CD4-positive, alpha-beta memory T cell (primary cell): ENCODE data around the gene SPATA12. TPM values are rescaled to one million over a fixed set of nuclear protein-coding genes. Genes with fewer than 3 reads are reported as not detected.
A peak's percentile ranks its signal among the peaks of the same experiment; 100 is the strongest.

Experiments used
- CTCF ChIA-PET: fragments of 350-600 bp; sonication (Branson Sonifier 250); formaldehyde crosslinking; loops from one replicate; lab custom pipeline; 2021; ENCODE audit warnings: inconsistent platforms; ENCODE audit not compliant: partially characterized antibody; lab: Charles Lee
- POLR2A ChIA-PET: fragments of 350-600 bp; sonication (Branson Sonifier 250); formaldehyde crosslinking; loops from one replicate; lab custom pipeline; 2021; ENCODE audit not compliant: partially characterized antibody; lab: Charles Lee
- DNase-seq, 5 donors: peaks; one replicate each; pipeline versions ENCODE4 v3.0.0 to v3.0.0-alpha.2; 2020 to 2022; ENCODE audit warnings: mixed read lengths in 1 of 5
- H3K27ac ChIP-seq: one replicate; pipeline ENCODE4 v1.7.0; 2013; ENCODE audit warnings: low read depth, low read length
- H3K27me3 ChIP-seq: 2 replicates; pipeline ENCODE4 v1.7.0; 2013; ENCODE audit warnings: mild to moderate bottlenecking, low read length, moderate library complexity; ENCODE audit not compliant: insufficient read depth
- H3K36me3 ChIP-seq: 2 replicates; pipeline ENCODE4 v1.7.0; 2013; ENCODE audit warnings: mild to moderate bottlenecking, low read length, moderate library complexity; ENCODE audit not compliant: insufficient read depth
- H3K4me1 ChIP-seq: 2 replicates; pipeline ENCODE4 v1.7.0; 2013; ENCODE audit warnings: mild to moderate bottlenecking, low read length, moderate library complexity; ENCODE audit not compliant: insufficient read depth
- H3K4me3 ChIP-seq, 2 donors: one replicate each; pipeline ENCODE4 v1.7.0; 2013; ENCODE audit warnings: low read length in 2 of 2, mild to moderate bottlenecking in 1 of 2
- H3K9me3 ChIP-seq, 2 donors: one replicate each; pipeline ENCODE4 v1.7.0; 2013; ENCODE audit warnings: low read length in 2 of 2, control low read depth in 1 of 2; ENCODE audit not compliant: control insufficient read depth in 1 of 2
- H3K27ac Mint-ChIP-seq, 7 donors: one replicate each; pipeline ENCODE4 v1.8.0; 2020 to 2021; ENCODE audit warnings: mixed read lengths in 7 of 7, mild to moderate bottlenecking in 6 of 7, inconsistent platforms in 3 of 7, moderate library complexity in 3 of 7
- H3K27me3 Mint-ChIP-seq, 2 donors: one replicate each; pipeline ENCODE4 v1.8.0; 2020 to 2021; ENCODE audit warnings: mixed read lengths in 2 of 2
- H3K36me3 Mint-ChIP-seq, 2 donors: one replicate each; pipeline ENCODE4 v1.8.0; 2020 to 2021; ENCODE audit warnings: mixed read lengths in 2 of 2, inconsistent platforms in 1 of 2, mild to moderate bottlenecking in 1 of 2
- H3K4me1 Mint-ChIP-seq, 4 donors: one replicate each; pipeline ENCODE4 v1.8.0; 2020 to 2021; ENCODE audit warnings: mixed read lengths in 4 of 4, mild to moderate bottlenecking in 1 of 4
- H3K4me3 Mint-ChIP-seq, 8 donors: one replicate each; pipeline ENCODE4 v1.8.0; 2020 to 2021; ENCODE audit warnings: mixed read lengths in 8 of 8, mild to moderate bottlenecking in 7 of 8, moderate library complexity in 6 of 8, inconsistent platforms in 3 of 8
- H3K9me3 Mint-ChIP-seq, 8 donors: one replicate each; pipeline ENCODE4 v1.8.0; 2020 to 2021; ENCODE audit warnings: mixed read lengths in 8 of 8, mild to moderate bottlenecking in 5 of 8, inconsistent platforms in 3 of 8, moderate library complexity in 1 of 8
- intact Hi-C: fragments of 100-400 bp; cut with micrococcal nuclease; formaldehyde crosslinking; loops from one replicate; pipeline ENCODE4 v1.15.1; 2023
- polyA plus RNA-seq, 2 donors: library from polyadenylated mRNA; unstranded; fragments of 300-500 nt; fragmentation: Illumina TruSeq; gene quantifications; one replicate each; pipeline ENCODE4 v1.2.3, GENCODE V29; 2021
- total RNA-seq, 2 experiments: library from RNA; stranded (reverse); gene quantifications; one replicate each; pipeline ENCODE4 v1.2.3, GENCODE V29; 2021

SPATA12 gene
- total and polyA plus RNA-seq, 4 experiments from 2014 or later = not detected

GRCh38 chr3:57098418-57099310 lies 38.2 kb downstream of the SPATA12 start:
- intact Hi-C loops = no loop called here

GRCh38 chr3:57100046-57100695 lies 39.7 kb downstream of the SPATA12 start:
- no peak overlapping the region for H3K4me3 ChIP-seq
- H3K9me3 ChIP-seq = no peaks in the 10 kb centered on the region
- Mint-ChIP-seq H3K4me1 (peaks cover 0 to 6% (median 3%) of the 10 kb centered on the region in 4 donors), H3K27me3 (peaks cover 0 to 1% of the 10 kb centered on the region in 2 donors), H3K4me3 (no peak overlapping the region), H3K36me3 (no peaks in the 10 kb centered on the region), H3K9me3 (peaks cover 0 to 2% (median 0%) of the 10 kb centered on the region in 8 donors), H3K27ac (peak overlapping the region in 1 of 7 donors; percentile 64)
- no peaks in the 10 kb centered on the region for H3K4me1 ChIP-seq
- DNase-seq = peak in 4 of 5 donors; percentile 42 to 56 (median 42)
- H3K36me3 ChIP-seq = no peaks in the 10 kb centered on the region
- ChIA-PET CTCF (interaction anchor here (0.7 to 2.9 kb wide), 9 partner anchors 9 to 297 kb away, joined by 3 to 15 read pairs (median 4); no protein-coding TSS in a partner anchor), POLR2A (no interaction called here)
- intact Hi-C loops = loop anchor here (5.0 kb wide), 1 partner anchor 398 kb away; no protein-coding TSS in a partner anchor
- H3K27ac ChIP-seq = no peak overlapping the region
- no peaks in the 10 kb centered on the region for H3K27me3 ChIP-seq

More at GRCh38 chr3:57098418-57099310, 38.2 kb downstream of the SPATA12 start:
- ChIA-PET POLR2A (no interaction called here), CTCF (interaction anchor here (1.4 to 2.9 kb wide), 2 partner anchors 8 to 27 kb away, joined by 4 to 15 read pairs; no protein-coding TSS in a partner anchor)
- no peaks in the 10 kb centered on the region for H3K36me3 Mint-ChIP-seq
- peak overlapping the region in 1 of 7 donors; percentile 38 for H3K27ac Mint-ChIP-seq
- no peaks in the 10 kb centered on the region for H3K9me3 ChIP-seq
- peaks cover 0 to 1% of the 10 kb centered on the region in 2 donors for H3K27me3 Mint-ChIP-seq
- no peaks in the 10 kb centered on the region for H3K4me1 ChIP-seq
- H3K36me3 ChIP-seq = no peaks in the 10 kb centered on the region
- no peak overlapping the region for H3K27ac ChIP-seq
- no peak overlapping the region for H3K4me3 Mint-ChIP-seq
- peaks cover 0 to 2% (median 0%) of the 10 kb centered on the region in 8 donors for H3K9me3 Mint-ChIP-seq
- H3K27me3 ChIP-seq = no peaks in the 10 kb centered on the region
- H3K4me1 Mint-ChIP-seq = peaks cover 0 to 5% (median 3%) of the 10 kb centered on the region in 4 donors
- no peak for DNase-seq
- H3K4me3 ChIP-seq = no peak overlapping the region

- Histone ChIP-seq H3K4me1 (no peaks in the 10 kb centered on the region), H3K36me3 (no peaks in the 10 kb centered on the region), H3K4me3 (no peak overlapping the region), H3K27me3 (no peaks in the 10 kb centered on the region), H3K9me3 (no peaks in the 10 kb centered on the region), H3K27ac (no peak overlapping the region)
- Mint-ChIP-seq H3K9me3 (peaks cover 0 to 2% (median 0%) of the 10 kb centered on the region in 8 donors), H3K27ac (no peak overlapping the region), H3K4me1 (peaks cover 0 to 6% (median 0%) of the 10 kb centered on the region in 4 donors), H3K27me3 (peaks cover 2 to 3% of the 10 kb centered on the region in 2 donors), H3K4me3 (no peak overlapping the region), H3K36me3 (no peaks in the 10 kb centered on the region)
- DNase-seq = no peak
- intact Hi-C loops = no loop called here
- CTCF ChIA-PET = interaction anchor here (1.2 kb wide), 1 partner anchor 10 kb away, joined by 4 read pairs; no protein-coding TSS in a partner anchor
- POLR2A ChIA-PET = no interaction called here
These were observed 45.1 kb downstream of the SPATA12 start for GRCh38 chr3:57105585-57105984.

- H3K36me3 Mint-ChIP-seq = no peaks in the 10 kb centered on the region
- H3K4me1 Mint-ChIP-seq = peaks cover 0 to 4% (median 2%) of the 10 kb centered on the region in 4 donors
- ChIA-PET POLR2A (no interaction called here), CTCF (no interaction called here)
- H3K36me3 ChIP-seq = no peaks in the 10 kb centered on the region
- H3K4me1 ChIP-seq = no peaks in the 10 kb centered on the region
- no peaks in the 10 kb centered on the region for H3K9me3 ChIP-seq
- no peak overlapping the region for H3K4me3 Mint-ChIP-seq
- no peak overlapping the region for H3K27ac Mint-ChIP-seq
- no peaks in the 10 kb centered on the region for H3K9me3 Mint-ChIP-seq
- no peak overlapping the region for H3K27ac ChIP-seq
- H3K4me3 ChIP-seq = no peak overlapping the region
- intact Hi-C loops = no loop called here
- no peaks in the 10 kb centered on the region for H3K27me3 ChIP-seq
- H3K27me3 Mint-ChIP-seq = peaks cover 3 to 6% of the 10 kb centered on the region in 2 donors
- DNase-seq = no peak
These were observed 48.2 kb downstream of the SPATA12 start for GRCh38 chr3:57108684-57109083.

- Histone ChIP-seq H3K36me3 (no peaks in the 10 kb centered on the region), H3K9me3 (no peaks in the 10 kb centered on the region), H3K4me3 (no peak overlapping the region), H3K4me1 (no peaks in the 10 kb centered on the region), H3K27ac (no peak overlapping the region), H3K27me3 (no peaks in the 10 kb centered on the region)
- ChIA-PET POLR2A (no interaction called here), CTCF (interaction anchor here (2.6 kb wide), 1 partner anchor 8 kb away, joined by 15 read pairs; no protein-coding TSS in a partner anchor)
- intact Hi-C loops = no loop called here
- H3K4me3 Mint-ChIP-seq = no peak overlapping the region
- H3K4me1 Mint-ChIP-seq = peaks cover 0 to 4% (median 2%) of the 10 kb centered on the region in 4 donors
- H3K27ac Mint-ChIP-seq = no peak overlapping the region
- H3K36me3 Mint-ChIP-seq = no peaks in the 10 kb centered on the region
- no peaks in the 10 kb centered on the region for H3K9me3 Mint-ChIP-seq
- no peak for DNase-seq
- H3K27me3 Mint-ChIP-seq = peaks cover 3 to 6% of the 10 kb centered on the region in 2 donors
These were observed 49.2 kb downstream of the SPATA12 start for GRCh38 chr3:57109437-57110199.

GRCh38 chr3:57110214-57110613 lies 49.8 kb downstream of the SPATA12 start:
- intact Hi-C loops = no loop called here
- no peak overlapping the region for H3K27ac ChIP-seq
- no peaks in the 10 kb centered on the region for H3K27me3 ChIP-seq
- Mint-ChIP-seq H3K4me1 (peaks cover 0 to 4% (median 2%) of the 10 kb centered on the region in 4 donors), H3K36me3 (no peaks in the 10 kb centered on the region), H3K9me3 (no peaks in the 10 kb centered on the region), H3K27me3 (peaks cover 3 to 6% of the 10 kb centered on the region in 2 donors), H3K4me3 (no peak overlapping the region), H3K27ac (no peak overlapping the region)
- CTCF ChIA-PET = interaction anchor here (2.6 kb wide), 1 partner anchor 9 kb away, joined by 15 read pairs; no protein-coding TSS in a partner anchor
- no peaks in the 10 kb centered on the region for H3K4me1 ChIP-seq
- no peaks in the 10 kb centered on the region for H3K9me3 ChIP-seq
- no peaks in the 10 kb centered on the region for H3K36me3 ChIP-seq
- DNase-seq = no peak
- POLR2A ChIA-PET = no interaction called here
- no peak overlapping the region for H3K4me3 ChIP-seq
